Left colon (tissue), 2 donors: Measurements from ENCODE around the gene OMD. TPM values are rescaled to one million over a fixed set of nuclear protein-coding genes. Genes with fewer than 3 reads are reported as not detected.
"Not testable (repeated sequence)": the region's sequence is repeated elsewhere in the genome, so short reads cannot be mapped to it uniquely, and the experiment has no call there.

Source experiments
- ATAC-seq: fragments of 200-7000 bp; cut with Tn5 transposase; one replicate; pipeline ENCODE4 v1.9.1; 2020; ENCODE audit warnings: mild to moderate bottlenecking, moderate library complexity
- DNase-seq, 2 donors: peaks; one replicate each; pipeline ENCODE4 v3.0.0-alpha.2; 2020
- intact Hi-C, 2 donors: fragments of 100-400 bp; cut with DNase I in 1 of 2; cut with micrococcal nuclease in 1 of 2; formaldehyde crosslinking; loops; one replicate each; pipeline versions ENCODE4 v1.11.2 to v1.14.0; 2022; cut with DNase I, micrococcal nuclease
- total RNA-seq, 2 donors: library from RNA; stranded (reverse); fragmentation: NEBNext Ultra II Directional; extraction: Animal tissue kit (Norgen Biotek cat#: 25700); gene quantifications; one replicate each; pipeline ENCODE4 v1.2.1, GENCODE V29; 2021
- donor health status: DM: no; HTN: no; CAD: no.
- donor health status: DM: yes; HTN: yes; CAD: no.

Gene OMD
- total RNA-seq, 2 donors from 2014 or later, result 1.6 to 3.0 TPM

- intact Hi-C loops, result no loop called here
- DNase-seq, result no peak
- ATAC-seq, result no peak
Observed at GRCh38 chr9:92423612-92424011, 659 bp downstream of the OMD start.

- intact Hi-C loops, result no loop called here
- ATAC-seq (no peak), DNase-seq (no peak)
Observed at GRCh38 chr9:92422611-92423338, 1.5 kb downstream of the OMD start.

GRCh38 chr9:92414566-92414965, 9.7 kb downstream of the OMD start:
- DNase-seq, result no peak
- intact Hi-C loops, result no loop called here
- no peak for ATAC-seq

GRCh38 chr9:92411157-92411556, 13.1 kb downstream of the OMD start:
- DNase-seq, ATAC-seq, intact Hi-C loops: not testable (repeated sequence)

- no peak for ATAC-seq
- DNase-seq, result no peak
Observed at GRCh38 chr9:92408747-92409478, 15.4 kb downstream of the OMD start.

GRCh38 chr9:92407818-92408217, 16.5 kb downstream of the OMD start:
- intact Hi-C loops, result no loop called here
- no peak for ATAC-seq

More at GRCh38 chr9:92408747-92409478, 15.4 kb downstream of the OMD start:
- intact Hi-C loops, result no loop called here

GRCh38 chr9:92406477-92406876, 17.8 kb downstream of the OMD start:
- intact Hi-C loops, result no loop called here
- DNase-seq (peak; percentile 28 to 36), ATAC-seq (peak; percentile 89)

More at GRCh38 chr9:92407818-92408217, 16.5 kb downstream of the OMD start:
- DNase-seq, result no peak

GRCh38 chr9:92405818-92406217, 18.5 kb downstream of the OMD start:
- ATAC-seq, result peak; percentile 80
- intact Hi-C loops, result no loop called here
- no peak for DNase-seq

GRCh38 chr9:92404042-92404836, 20.0 kb downstream of the OMD start, which contains the start of gene OGN:
OGN (minus strand) TSS chr9:92404578; CDS start chr9:92403407, 1,171 bp downstream.
- DNase-seq (no peak), ATAC-seq (no peak)
- intact Hi-C loops, result no loop called here

GRCh38 chr9:92402826-92403745, 21.2 kb downstream of the OMD start:
- DNase-seq (no peak), ATAC-seq (no peak)
- intact Hi-C loops, result no loop called here

- ATAC-seq, result no peak
- intact Hi-C loops, result no loop called here
Observed at GRCh38 chr9:92402360-92402759, 21.9 kb downstream of the OMD start.

GRCh38 chr9:92397853-92398252, 26.4 kb downstream of the OMD start:
- ATAC-seq, result no peak
- DNase-seq, result no peak
- intact Hi-C loops, result no loop called here

More at GRCh38 chr9:92402360-92402759, 21.9 kb downstream of the OMD start:
- DNase-seq, result no peak

GRCh38 chr9:92395617-92396016, 28.7 kb downstream of the OMD start:
- ATAC-seq (no peak), DNase-seq (no peak)
- intact Hi-C loops, result no loop called here

GRCh38 chr9:92393686-92394085, 30.6 kb downstream of the OMD start:
- no peak for DNase-seq
- no peak for ATAC-seq
- intact Hi-C loops, result no loop called here

GRCh38 chr9:92392690-92393089, 31.6 kb downstream of the OMD start:
- ATAC-seq (no peak), DNase-seq (no peak)
- intact Hi-C loops, result no loop called here

- intact Hi-C loops, result no loop called here
- ATAC-seq (no peak), DNase-seq (no peak)
Observed at GRCh38 chr9:92385953-92386352, 38.3 kb downstream of the OMD start.

- intact Hi-C loops, result no loop called here
- no peak for ATAC-seq
Observed at GRCh38 chr9:92385477-92385876, 38.8 kb downstream of the OMD start.

GRCh38 chr9:92385001-92385400, 39.3 kb downstream of the OMD start:
- DNase-seq (no peak), ATAC-seq (no peak)
- intact Hi-C loops, result no loop called here

More at GRCh38 chr9:92385477-92385876, 38.8 kb downstream of the OMD start:
- DNase-seq, result no peak
